DOHH2 (cell line): ENCODE results near the gene ALG9.

Experiments
- H3F3A ChIP-seq: fragments of 200-600 bp; sonication (generic), shearing (Covaris generic); 2 replicates; pipeline ENCODE4 v1.6.0; 2016; ENCODE audit warnings: antibody characterized with exemption, mild to moderate bottlenecking; ENCODE audit not compliant: control insufficient read depth, insufficient read depth
- H3K27ac ChIP-seq: fragments of 200-600 bp; sonication (generic); 2 replicates; pipeline ENCODE4 v1.5.1; 2014; ENCODE audit warnings: low read depth, mild to moderate bottlenecking, low read length, moderate library complexity
- H3K27me3 ChIP-seq: fragments of 200-600 bp; sonication (generic); 2 replicates; pipeline ENCODE4 v1.6.1; 2014; ENCODE audit warnings: mild to moderate bottlenecking, low read length, mixed read lengths; ENCODE audit not compliant: control insufficient read depth
- H3K36me3 ChIP-seq: fragments of 200-600 bp; sonication (generic); 2 replicates; pipeline ENCODE4 v1.6.1; 2014; ENCODE audit warnings: mild to moderate bottlenecking, low read length, moderate library complexity, mixed read lengths; ENCODE audit not compliant: control insufficient read depth
- H3K4me1 ChIP-seq: fragments of 200-600 bp; sonication (generic); 2 replicates; pipeline ENCODE4 v1.6.1; 2014; ENCODE audit warnings: mild to moderate bottlenecking, low read length, mixed read lengths; ENCODE audit not compliant: control insufficient read depth
- H3K4me2 ChIP-seq: fragments of 200-600 bp; sonication (generic); 2 replicates; pipeline ENCODE4 v1.6.0; 2014; ENCODE audit warnings: mild to moderate bottlenecking, low read length, moderate library complexity
- H3K4me3 ChIP-seq: fragments of 200-600 bp; sonication (generic); 2 replicates; pipeline ENCODE4 v1.5.1; 2014; ENCODE audit warnings: mild to moderate bottlenecking, low read length, mixed read lengths
- H3K79me2 ChIP-seq: fragments of 200-600 bp; sonication (generic); 2 replicates; pipeline ENCODE4 v1.6.1; 2014; ENCODE audit warnings: mild to moderate bottlenecking, low read length, mixed read lengths; ENCODE audit not compliant: control insufficient read depth
- H3K9me2 ChIP-seq: fragments of 200-600 bp; sonication (generic); replicated peaks from 2 replicates; pipeline ENCODE4 v1.6.1; 2014; ENCODE audit warnings: mild to moderate bottlenecking, low read length, mixed read lengths; ENCODE audit not compliant: control insufficient read depth
- H3K9me3 ChIP-seq: fragments of 200-600 bp; sonication (generic); 2 replicates; pipeline ENCODE4 v1.6.1; 2014; ENCODE audit warnings: antibody characterized with exemption, low read length, mixed read lengths; ENCODE audit not compliant: control insufficient read depth, insufficient read depth
- H4K20me1 ChIP-seq: fragments of 200-600 bp; sonication (generic); 2 replicates; pipeline ENCODE4 v1.6.0; 2014; ENCODE audit warnings: low read depth, mild to moderate bottlenecking, antibody characterized with exemption, low read length, moderate library complexity; ENCODE audit not compliant: control insufficient read depth, insufficient read depth
- CTCF ChIP-seq: fragments of 200-600 bp; sonication (generic); IDR thresholded peaks from one replicate; pipeline ENCODE4 v1.5.1; 2014; ENCODE audit warnings: antibody characterized with exemption, mild to moderate bottlenecking, low read depth, low read length; ENCODE audit not compliant: poor library complexity, severe bottlenecking
- EZH2phosphoT487 ChIP-seq: fragments of 200-600 bp; sonication (generic); IDR thresholded peaks from 2 replicates; pipeline ENCODE4 v1.6.1; 2017; ENCODE audit warnings: borderline replicate concordance, mild to moderate bottlenecking, antibody characterized with exemption, low read length, moderate library complexity, mixed read lengths

Gene ALG9

GRCh38 chr11:111823131-111823530 lies 48.2 kb downstream of the ALG9 start:
- Histone ChIP-seq H3K36me3 (peaks cover 3% of the 10 kb centered on the region; the same call in 1 of the 2 replicates), H3K4me1 (no peaks in the 10 kb centered on the region), H3K9me3 (no peaks in the 10 kb centered on the region), H3K27me3 (no peaks in the 10 kb centered on the region), H3K4me2 (no peak overlapping the region), H3K9me2 (no peaks in the 10 kb centered on the region), H4K20me1 (no peaks in the 10 kb centered on the region), H3K79me2 (no peaks in the 10 kb centered on the region), H3K27ac (no peak overlapping the region), H3F3A (no peaks in the 10 kb centered on the region), H3K4me3 (no peak overlapping the region)
- TF ChIP-seq CTCF = no peak
- no peak for TF ChIP-seq EZH2phosphoT487

GRCh38 chr11:111819829-111820237 lies 51.5 kb downstream of the ALG9 start:
- TF ChIP-seq CTCF (no peak), EZH2phosphoT487 (no peak)
- H3K4me1 ChIP-seq = no peaks in the 10 kb centered on the region
- no peaks in the 10 kb centered on the region for H3F3A ChIP-seq
- no peak overlapping the region for H3K4me2 ChIP-seq
- H3K27me3 ChIP-seq = no peaks in the 10 kb centered on the region
- no peaks in the 10 kb centered on the region for H3K79me2 ChIP-seq
- no peak overlapping the region for H3K4me3 ChIP-seq
- no peak overlapping the region for H3K27ac ChIP-seq
- peaks cover 11% of the 10 kb centered on the region for H3K36me3 ChIP-seq
- H3K9me2 ChIP-seq = no peaks in the 10 kb centered on the region
- H4K20me1 ChIP-seq = no peaks in the 10 kb centered on the region
- H3K9me3 ChIP-seq = no peaks in the 10 kb centered on the region

GRCh38 chr11:111819161-111819828 lies 52.1 kb downstream of the ALG9 start:
- TF ChIP-seq CTCF (no peak), EZH2phosphoT487 (no peak)
- H3K27ac ChIP-seq = no peak overlapping the region
- H3K4me1 ChIP-seq = no peaks in the 10 kb centered on the region
- H3K4me3 ChIP-seq = no peak overlapping the region
- no peaks in the 10 kb centered on the region for H3K27me3 ChIP-seq
- no peak overlapping the region for H3K4me2 ChIP-seq
- H4K20me1 ChIP-seq = no peaks in the 10 kb centered on the region
- no peaks in the 10 kb centered on the region for H3K9me3 ChIP-seq
- peaks cover 11% of the 10 kb centered on the region for H3K36me3 ChIP-seq
- H3K9me2 ChIP-seq = no peaks in the 10 kb centered on the region
- H3K79me2 ChIP-seq = no peaks in the 10 kb centered on the region
- H3F3A ChIP-seq = no peaks in the 10 kb centered on the region
